ENCODE data around the gene OR5K1. TPM values are rescaled to one million over a fixed set of nuclear protein-coding genes. Genes with fewer than 3 reads are reported as not detected.

OR5K1 gene
- total RNA-seq, 1 donor from 2014 or later: not detected

DNA sequence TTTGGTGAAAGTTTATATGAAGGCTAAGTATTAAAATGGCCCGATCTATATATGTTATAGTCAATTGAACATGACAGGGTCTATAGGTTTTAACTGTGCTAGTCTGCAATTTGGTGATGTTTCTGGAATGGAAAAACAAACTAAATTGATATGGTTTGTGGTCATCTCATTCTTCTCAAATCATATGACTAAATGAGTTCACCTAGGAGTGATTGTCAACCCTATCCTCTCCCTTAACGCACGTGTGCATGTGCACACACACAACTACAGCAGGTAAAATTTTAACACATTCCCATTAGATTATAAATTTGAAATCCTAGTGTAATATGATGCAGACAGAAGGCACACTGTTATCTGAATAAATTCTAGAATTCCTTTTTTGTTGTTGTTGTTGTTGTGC is 50.7 kb downstream of the OR5K1 start:
- Mint-ChIP-seq H3K27ac (no peak overlapping the region), H3K36me3 (peaks cover 20% of the 10 kb centered on the region), H3K4me1 (no peaks in the 10 kb centered on the region), H3K9me3 (no peaks in the 10 kb centered on the region), H3K27me3 (ENCODE audit: insufficient read depth, low read depth) (no peaks in the 10 kb centered on the region), H3K4me3 (no peak overlapping the region)
- Histone ChIP-seq H3K4me2 (no peak overlapping the region), H3K36me3 (peaks cover 6% of the 10 kb centered on the region), H4K20me1 (ENCODE audit: low read depth) (peaks cover 4% of the 10 kb centered on the region), H2AFZ (replicated peaks) (no peak overlapping the region), H3K4me1 (no peaks in the 10 kb centered on the region), H3K27ac (no peak overlapping the region), H3K27me3 (no peaks in the 10 kb centered on the region), H3K79me2 (ENCODE audit: low read depth) (peaks cover 8% of the 10 kb centered on the region), H3K4me3 (no peak overlapping the region), H3K9ac (no peak overlapping the region), H3K9me3 (ENCODE audit: low read depth) (no peaks in the 10 kb centered on the region), H3F3A (ENCODE audit: low read depth) (no peaks in the 10 kb centered on the region)
- DNase-seq (ENCODE audit: low spot score): no peak
- TF ChIP-seq, protein P1, sequence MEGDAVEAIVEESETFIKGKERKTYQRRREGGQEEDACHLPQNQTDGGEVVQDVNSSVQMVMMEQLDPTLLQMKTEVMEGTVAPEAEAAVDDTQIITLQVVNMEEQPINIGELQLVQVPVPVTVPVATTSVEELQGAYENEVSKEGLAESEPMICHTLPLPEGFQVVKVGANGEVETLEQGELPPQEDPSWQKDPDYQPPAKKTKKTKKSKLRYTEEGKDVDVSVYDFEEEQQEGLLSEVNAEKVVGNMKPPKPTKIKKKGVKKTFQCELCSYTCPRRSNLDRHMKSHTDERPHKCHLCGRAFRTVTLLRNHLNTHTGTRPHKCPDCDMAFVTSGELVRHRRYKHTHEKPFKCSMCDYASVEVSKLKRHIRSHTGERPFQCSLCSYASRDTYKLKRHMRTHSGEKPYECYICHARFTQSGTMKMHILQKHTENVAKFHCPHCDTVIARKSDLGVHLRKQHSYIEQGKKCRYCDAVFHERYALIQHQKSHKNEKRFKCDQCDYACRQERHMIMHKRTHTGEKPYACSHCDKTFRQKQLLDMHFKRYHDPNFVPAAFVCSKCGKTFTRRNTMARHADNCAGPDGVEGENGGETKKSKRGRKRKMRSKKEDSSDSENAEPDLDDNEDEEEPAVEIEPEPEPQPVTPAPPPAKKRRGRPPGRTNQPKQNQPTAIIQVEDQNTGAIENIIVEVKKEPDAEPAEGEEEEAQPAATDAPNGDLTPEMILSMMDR (IDR thresholded peaks at IDR 0.05): no peak
- TF ChIP-seq EZH2phosphoT487 (IDR thresholded peaks at IDR 0.05) (no peak), EZH2 (IDR thresholded peaks at IDR 0.05) (no peak)

DNA sequence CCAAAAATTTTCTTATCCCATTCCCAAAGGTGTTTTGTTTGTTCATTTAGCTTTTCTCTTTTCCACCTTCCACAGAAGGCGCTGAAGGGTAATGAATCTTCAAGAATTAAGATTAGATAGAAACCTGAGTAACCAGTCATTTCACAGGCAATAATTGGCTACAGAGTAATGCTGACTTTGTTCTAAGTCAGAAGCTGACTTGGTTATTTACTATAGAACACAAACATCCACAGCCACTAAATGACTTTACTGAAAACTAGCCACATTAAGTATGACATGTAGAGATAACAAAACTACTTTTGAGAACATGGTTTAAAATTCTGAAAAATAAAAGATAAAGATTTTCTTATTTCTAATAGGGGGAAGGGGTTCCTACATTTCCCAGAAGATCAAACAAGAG is 51.9 kb downstream of the OR5K1 start:
- Histone ChIP-seq H3K36me3 (peaks cover 6% of the 10 kb centered on the region), H3K4me2 (no peak overlapping the region), H3K79me2 (ENCODE audit: low read depth) (peaks cover 20% of the 10 kb centered on the region), H3K4me3 (no peak overlapping the region), H3K27me3 (no peaks in the 10 kb centered on the region), H4K20me1 (ENCODE audit: low read depth) (peaks cover 4% of the 10 kb centered on the region), H3K9me3 (ENCODE audit: low read depth) (no peaks in the 10 kb centered on the region), H3K4me1 (no peaks in the 10 kb centered on the region), H3F3A (ENCODE audit: low read depth) (no peaks in the 10 kb centered on the region), H3K9ac (no peak overlapping the region), H3K27ac (no peak overlapping the region), H2AFZ (replicated peaks) (no peak overlapping the region)
- Mint-ChIP-seq H3K36me3 (peaks cover 31% of the 10 kb centered on the region), H3K27me3 (ENCODE audit: insufficient read depth, low read depth) (no peaks in the 10 kb centered on the region), H3K9me3 (no peaks in the 10 kb centered on the region), H3K4me3 (no peak overlapping the region), H3K4me1 (no peaks in the 10 kb centered on the region), H3K27ac (no peak overlapping the region)
- no peak for TF ChIP-seq EZH2 (IDR thresholded peaks at IDR 0.05)
- TF ChIP-seq, protein P1 (IDR thresholded peaks at IDR 0.05): no peak
- no peak for TF ChIP-seq EZH2phosphoT487 (IDR thresholded peaks at IDR 0.05)
- no peak for DNase-seq (ENCODE audit: low spot score)

DNA sequence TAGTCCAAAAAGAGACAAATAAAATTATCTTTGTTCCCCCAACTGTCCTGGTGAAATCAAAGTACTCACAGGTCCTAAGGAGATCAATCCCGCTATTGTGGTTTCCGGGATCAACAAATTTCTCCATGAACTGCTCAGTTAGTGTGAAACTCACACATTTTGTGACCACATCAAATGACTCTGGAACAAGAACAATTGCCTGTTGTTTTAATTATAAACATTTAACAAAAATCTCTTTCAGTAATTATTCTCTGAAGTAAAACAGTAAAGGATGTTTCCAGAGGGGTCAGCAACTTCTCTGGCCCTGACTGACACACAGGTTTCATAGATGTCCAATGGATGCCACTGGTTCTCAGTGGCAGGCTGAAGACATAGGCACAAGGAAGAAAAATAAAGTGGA is 55.8 kb downstream of the OR5K1 start:
- peaks cover 11% of the 10 kb centered on the region for H3K4me1 Mint-ChIP-seq

More for the DNA sequence above, 55.8 kb downstream of the OR5K1 start:
- no peaks in the 10 kb centered on the region for H3K9me3 Mint-ChIP-seq
- no peak overlapping the region for H3K9ac ChIP-seq
- H3K27ac ChIP-seq: no peak overlapping the region
- TF ChIP-seq EZH2 (IDR thresholded peaks at IDR 0.05) (no peak), EZH2phosphoT487 (IDR thresholded peaks at IDR 0.05) (no peak)
- TF ChIP-seq, protein P1 (IDR thresholded peaks at IDR 0.05): no peak
- peaks cover 4% of the 10 kb centered on the region for H4K20me1 ChIP-seq (ENCODE audit: low read depth)
- H3K27ac Mint-ChIP-seq: no peak overlapping the region
- peaks cover 34% of the 10 kb centered on the region for H3K36me3 Mint-ChIP-seq
- peaks cover 6% of the 10 kb centered on the region for H3F3A ChIP-seq (ENCODE audit: low read depth)
- no peaks in the 10 kb centered on the region for H3K9me3 ChIP-seq (ENCODE audit: low read depth)
- peaks cover 13% of the 10 kb centered on the region for H3K36me3 ChIP-seq
- no peak overlapping the region for H2AFZ ChIP-seq (replicated peaks)
- H3K27me3 Mint-ChIP-seq (ENCODE audit: insufficient read depth, low read depth): no peaks in the 10 kb centered on the region
- H3K79me2 ChIP-seq (ENCODE audit: low read depth): peaks cover 45% of the 10 kb centered on the region
- no peak overlapping the region for H3K4me2 ChIP-seq
- no peak for DNase-seq (ENCODE audit: low spot score)
- no peak overlapping the region for H3K4me3 ChIP-seq
- H3K4me1 ChIP-seq: no peaks in the 10 kb centered on the region
- no peak overlapping the region for H3K4me3 Mint-ChIP-seq
- no peaks in the 10 kb centered on the region for H3K27me3 ChIP-seq

Data from neural progenitor cell (in vitro differentiated cells).